ENCODE results near the gene DPYSL3. TPM values are rescaled to one million over a fixed set of nuclear protein-coding genes. Genes with fewer than 3 reads are reported as not detected.

The DPYSL3 gene
- total and polyA plus RNA-seq, 5 donors from 2014 or later: 1.1 TPM; not detected in 4

GRCh38 chr5:147530530-147531389 lies 20.9 kb upstream of the DPYSL3 start:
- no peak for ATAC-seq (ENCODE audit: low read depth in 2 of 2)
- H3K27me3 ChIP-seq (ENCODE audit: control insufficient read depth, insufficient read depth, low read length): no peaks in the 10 kb centered on the region
- Mint-ChIP-seq H3K27me3 (no peaks in the 10 kb centered on the region), H3K36me3 (no peaks in the 10 kb centered on the region), H3K4me1 (no peaks in the 10 kb centered on the region), H3K27ac (no peak overlapping the region), H3K9me3 (peaks cover 0 to 6% (median 3%) of the 10 kb centered on the region in 7 donors), H3K4me3 (no peak overlapping the region)
- no peak overlapping the region for H3K4me3 ChIP-seq (ENCODE audit: low read depth, low read length)
- H3K4me1 ChIP-seq (ENCODE audit: control insufficient read depth, insufficient read depth, low read length, poor library complexity, severe bottlenecking): no peaks in the 10 kb centered on the region
- H3K27ac ChIP-seq (ENCODE audit: insufficient read depth, low read length, poor library complexity, severe bottlenecking): no peak overlapping the region
- H3K9me3 ChIP-seq (ENCODE audit: control insufficient read depth in 2 of 2, low read length in 2 of 2): no peaks in the 10 kb centered on the region
- DNase-seq: no peak
- H3K36me3 ChIP-seq (ENCODE audit: control insufficient read depth, insufficient read depth, low read length): no peaks in the 10 kb centered on the region

- Mint-ChIP-seq H3K9me3 (peaks cover 0 to 3% (median 2%) of the 10 kb centered on the region in 7 donors), H3K27ac (no peak overlapping the region), H3K27me3 (no peaks in the 10 kb centered on the region)
These were observed 13.2 kb upstream of the DPYSL3 start for GRCh38 chr5:147523069-147523468.

GRCh38 chr5:147522435-147522834 lies 12.6 kb upstream of the DPYSL3 start:
- Histone ChIP-seq H3K36me3 (ENCODE audit: control insufficient read depth, insufficient read depth, low read length) (no peaks in the 10 kb centered on the region), H3K27ac (ENCODE audit: insufficient read depth, low read length, poor library complexity, severe bottlenecking) (no peak overlapping the region), H3K27me3 (ENCODE audit: control insufficient read depth, insufficient read depth, low read length) (no peaks in the 10 kb centered on the region), H3K4me1 (ENCODE audit: control insufficient read depth, insufficient read depth, low read length, poor library complexity, severe bottlenecking) (no peaks in the 10 kb centered on the region), H3K9me3 (ENCODE audit: control insufficient read depth in 2 of 2, low read length in 2 of 2) (no peaks in the 10 kb centered on the region), H3K4me3 (ENCODE audit: low read depth, low read length) (no peak overlapping the region)
- no peak overlapping the region for H3K4me3 Mint-ChIP-seq
- no peaks in the 10 kb centered on the region for H3K4me1 Mint-ChIP-seq
- no peaks in the 10 kb centered on the region for H3K36me3 Mint-ChIP-seq
- H3K9me3 Mint-ChIP-seq: peaks cover 0 to 2% (median 0%) of the 10 kb centered on the region in 7 donors
- no peak for ATAC-seq (ENCODE audit: low read depth in 2 of 2)
- H3K27ac Mint-ChIP-seq: no peak overlapping the region
- H3K27me3 Mint-ChIP-seq: no peaks in the 10 kb centered on the region
- DNase-seq: no peak

More at GRCh38 chr5:147523069-147523468, 13.2 kb upstream of the DPYSL3 start:
- no peak overlapping the region for H3K4me3 Mint-ChIP-seq
- H3K4me1 Mint-ChIP-seq: no peaks in the 10 kb centered on the region
- Histone ChIP-seq H3K27me3 (ENCODE audit: control insufficient read depth, insufficient read depth, low read length) (no peaks in the 10 kb centered on the region), H3K9me3 (ENCODE audit: control insufficient read depth in 2 of 2, low read length in 2 of 2) (no peaks in the 10 kb centered on the region), H3K36me3 (ENCODE audit: control insufficient read depth, insufficient read depth, low read length) (no peaks in the 10 kb centered on the region), H3K4me3 (ENCODE audit: low read depth, low read length) (no peak overlapping the region), H3K27ac (ENCODE audit: insufficient read depth, low read length, poor library complexity, severe bottlenecking) (no peak overlapping the region), H3K4me1 (ENCODE audit: control insufficient read depth, insufficient read depth, low read length, poor library complexity, severe bottlenecking) (no peaks in the 10 kb centered on the region)
- H3K36me3 Mint-ChIP-seq: no peaks in the 10 kb centered on the region
- no peak for ATAC-seq (ENCODE audit: low read depth in 2 of 2)
- no peak for DNase-seq

GRCh38 chr5:147520450-147520849 lies 10.6 kb upstream of the DPYSL3 start:
- H3K27me3 Mint-ChIP-seq: no peaks in the 10 kb centered on the region
- H3K4me3 Mint-ChIP-seq: no peak overlapping the region
- H3K4me1 Mint-ChIP-seq: no peaks in the 10 kb centered on the region
- no peaks in the 10 kb centered on the region for H3K36me3 Mint-ChIP-seq
- Histone ChIP-seq H3K27me3 (ENCODE audit: control insufficient read depth, insufficient read depth, low read length) (no peaks in the 10 kb centered on the region), H3K27ac (ENCODE audit: insufficient read depth, low read length, poor library complexity, severe bottlenecking) (no peak overlapping the region), H3K9me3 (ENCODE audit: control insufficient read depth in 2 of 2, low read length in 2 of 2) (no peaks in the 10 kb centered on the region), H3K4me1 (ENCODE audit: control insufficient read depth, insufficient read depth, low read length, poor library complexity, severe bottlenecking) (no peaks in the 10 kb centered on the region), H3K36me3 (ENCODE audit: control insufficient read depth, insufficient read depth, low read length) (no peaks in the 10 kb centered on the region), H3K4me3 (ENCODE audit: low read depth, low read length) (no peak overlapping the region)
- H3K27ac Mint-ChIP-seq: no peak overlapping the region
- peaks cover 0 to 2% (median 0%) of the 10 kb centered on the region in 7 donors for H3K9me3 Mint-ChIP-seq
- no peak for DNase-seq
- ATAC-seq (ENCODE audit: low read depth in 2 of 2): no peak

GRCh38 chr5:147519380-147519779 lies 9.5 kb upstream of the DPYSL3 start:
- Histone ChIP-seq H3K4me1 (ENCODE audit: control insufficient read depth, insufficient read depth, low read length, poor library complexity, severe bottlenecking) (no peaks in the 10 kb centered on the region), H3K27me3 (ENCODE audit: control insufficient read depth, insufficient read depth, low read length) (no peaks in the 10 kb centered on the region), H3K36me3 (ENCODE audit: control insufficient read depth, insufficient read depth, low read length) (no peaks in the 10 kb centered on the region), H3K27ac (ENCODE audit: insufficient read depth, low read length, poor library complexity, severe bottlenecking) (no peak overlapping the region), H3K4me3 (ENCODE audit: low read depth, low read length) (no peak overlapping the region), H3K9me3 (ENCODE audit: control insufficient read depth in 2 of 2, low read length in 2 of 2) (no peaks in the 10 kb centered on the region)
- Mint-ChIP-seq H3K9me3 (peaks cover 0 to 2% (median 0%) of the 10 kb centered on the region in 7 donors), H3K27ac (no peak overlapping the region), H3K36me3 (no peaks in the 10 kb centered on the region), H3K4me1 (no peaks in the 10 kb centered on the region), H3K27me3 (no peaks in the 10 kb centered on the region), H3K4me3 (no peak overlapping the region)
- DNase-seq: no peak
- no peak for ATAC-seq (ENCODE audit: low read depth in 2 of 2)

- Histone ChIP-seq H3K36me3 (ENCODE audit: control insufficient read depth, insufficient read depth, low read length) (no peaks in the 10 kb centered on the region), H3K4me1 (ENCODE audit: control insufficient read depth, insufficient read depth, low read length, poor library complexity, severe bottlenecking) (no peaks in the 10 kb centered on the region), H3K9me3 (ENCODE audit: control insufficient read depth in 2 of 2, low read length in 2 of 2) (no peaks in the 10 kb centered on the region), H3K27ac (ENCODE audit: insufficient read depth, low read length, poor library complexity, severe bottlenecking) (no peak overlapping the region), H3K4me3 (ENCODE audit: low read depth, low read length) (no peak overlapping the region), H3K27me3 (ENCODE audit: control insufficient read depth, insufficient read depth, low read length) (no peaks in the 10 kb centered on the region)
- Mint-ChIP-seq H3K36me3 (no peaks in the 10 kb centered on the region), H3K4me3 (no peak overlapping the region), H3K27me3 (peaks cover 4% of the 10 kb centered on the region), H3K4me1 (no peaks in the 10 kb centered on the region), H3K9me3 (peaks cover 0 to 2% (median 0%) of the 10 kb centered on the region in 7 donors), H3K27ac (no peak overlapping the region)
- DNase-seq (no peak), ATAC-seq (ENCODE audit: low read depth in 2 of 2) (no peak)
These were observed 7.5 kb upstream of the DPYSL3 start for GRCh38 chr5:147517383-147517782.

GRCh38 chr5:147515269-147515668 lies 5.4 kb upstream of the DPYSL3 start:
- Histone ChIP-seq H3K27me3 (ENCODE audit: control insufficient read depth, insufficient read depth, low read length) (no peaks in the 10 kb centered on the region), H3K4me3 (ENCODE audit: low read depth, low read length) (no peak overlapping the region), H3K9me3 (ENCODE audit: control insufficient read depth in 2 of 2, low read length in 2 of 2) (no peaks in the 10 kb centered on the region), H3K4me1 (ENCODE audit: control insufficient read depth, insufficient read depth, low read length, poor library complexity, severe bottlenecking) (no peaks in the 10 kb centered on the region), H3K27ac (ENCODE audit: insufficient read depth, low read length, poor library complexity, severe bottlenecking) (no peak overlapping the region), H3K36me3 (ENCODE audit: control insufficient read depth, insufficient read depth, low read length) (no peaks in the 10 kb centered on the region)
- no peak overlapping the region for H3K27ac Mint-ChIP-seq
- H3K4me3 Mint-ChIP-seq: no peak overlapping the region
- H3K27me3 Mint-ChIP-seq: peaks cover 13% of the 10 kb centered on the region
- ATAC-seq (ENCODE audit: low read depth in 2 of 2) (no peak), DNase-seq (no peak)
- no peaks in the 10 kb centered on the region for H3K36me3 Mint-ChIP-seq
- H3K9me3 Mint-ChIP-seq: peaks cover 0 to 3% (median 2%) of the 10 kb centered on the region in 7 donors
- H3K4me1 Mint-ChIP-seq: peaks cover 0 to 2% (median 0%) of the 10 kb centered on the region in 4 donors

Measured in CD4-positive, CD25-positive, alpha-beta regulatory T cell (primary cell).